Keratinocyte (primary cell): ENCODE measurements around the gene TAOK3. TPM values are rescaled to one million over a fixed set of nuclear protein-coding genes. Genes with fewer than 3 reads are reported as not detected.

Experiments
- DNase-seq: peaks from one replicate; pipeline ENCODE4 v3.0.0-alpha.2; 2011; ENCODE audit warnings: low read depth, missing footprints, low spot score
- FAIRE-seq: peaks from 2 replicates; lab custom pipeline; 2011; peaks lifted over from hg19 to GRCh38; lab: Jason Lieb, UNC
- H2AFZ ChIP-seq: 2 replicates; pipeline ENCODE4 v1.6.0; 2012; ENCODE audit warnings: low read length, control low read depth, inconsistent platforms; ENCODE audit not compliant: control insufficient read depth
- H3K27ac ChIP-seq: 2 replicates; pipeline ENCODE4 v1.5.1; 2011; ENCODE audit warnings: low read length; ENCODE audit not compliant: control insufficient read depth, insufficient read depth
- H3K27me3 ChIP-seq: 3 replicates; pipeline ENCODE4 v1.6.0; 2011; ENCODE audit warnings: low read length; ENCODE audit not compliant: control insufficient read depth, insufficient read depth; ENCODE audit errors: extremely low read depth
- H3K36me3 ChIP-seq, 2 experiments: 2 replicates in 1 of 2; 3 replicates in 1 of 2; pipeline ENCODE4 v1.5.1; 2011; ENCODE audit warnings: low read length in 2 of 2, mild to moderate bottlenecking in 1 of 2; ENCODE audit not compliant: control insufficient read depth in 2 of 2, insufficient read depth in 2 of 2; ENCODE audit errors: extremely low read depth in 1 of 2
- H3K4me1 ChIP-seq: 3 replicates; pipeline ENCODE4 v1.5.1; 2011; ENCODE audit warnings: low read length; ENCODE audit not compliant: control insufficient read depth, insufficient read depth; ENCODE audit errors: extremely low read depth
- H3K4me2 ChIP-seq: 3 replicates; pipeline ENCODE4 v1.6.0; 2011; ENCODE audit warnings: low read depth, low read length; ENCODE audit not compliant: control insufficient read depth, insufficient read depth; ENCODE audit errors: extremely low read depth
- H3K4me3 ChIP-seq, 3 experiments: fragments of 200-600 bp in 1 of 3; sonication (generic) in 1 of 3; 2 replicates in 2 of 3; 3 replicates in 1 of 3; pipeline ENCODE4 v1.5.1; 2011 to 2016; ENCODE audit warnings: low read length in 3 of 3, mild to moderate bottlenecking in 3 of 3, control low read depth in 2 of 3, inconsistent platforms in 1 of 3, low read depth in 1 of 3, mixed read lengths in 1 of 3, mixed run types in 1 of 3, moderate library complexity in 1 of 3; ENCODE audit not compliant: control insufficient read depth in 2 of 3, insufficient read depth in 2 of 3; ENCODE audit errors: extremely low read depth in 1 of 3
- H3K79me2 ChIP-seq: 2 replicates; pipeline ENCODE4 v1.6.0; 2012; ENCODE audit warnings: low read length; ENCODE audit not compliant: control insufficient read depth, insufficient read depth
- H3K9ac ChIP-seq: 3 replicates; pipeline ENCODE4 v1.6.0; 2011; ENCODE audit warnings: low read length; ENCODE audit not compliant: control insufficient read depth, insufficient read depth; ENCODE audit errors: extremely low read depth
- H3K9me1 ChIP-seq: 3 replicates; pipeline ENCODE4 v1.6.0; 2011; ENCODE audit warnings: low read length; ENCODE audit not compliant: control insufficient read depth, insufficient read depth; ENCODE audit errors: extremely low read depth
- H3K9me3 ChIP-seq: 2 replicates; pipeline ENCODE4 v1.5.1; 2012; ENCODE audit warnings: low read depth, low read length; ENCODE audit not compliant: control insufficient read depth
- H4K20me1 ChIP-seq: 3 replicates; pipeline ENCODE4 v1.6.0; 2011; ENCODE audit warnings: low read length; ENCODE audit not compliant: control insufficient read depth, insufficient read depth; ENCODE audit errors: extremely low read depth
- EZH2 ChIP-seq: IDR thresholded peaks from one replicate; pipeline ENCODE4 v1.6.1; 2012; ENCODE audit warnings: inconsistent platforms, mild to moderate bottlenecking, low read length, moderate library complexity
- dilution Hi-C: fragments of 300-500 bp; cut with MboI; formaldehyde crosslinking; loops from one replicate; pipeline ENCODE4 v1.7.0; 2020; ENCODE audit warnings: low sequenced_read_pairs; ENCODE audit not compliant: extremely low pct_ligation_motif_present
- polyA plus RNA-seq, 5 experiments: library from polyadenylated mRNA; depleted of rRNA in 3 of 5; stranded (reverse) in 3 of 5; stranded (forward) in 1 of 5; unstranded in 1 of 5; fragments of >200 nt; gene quantifications; 1 replicate in 1 of 5; 2 replicates in 3 of 5; 3 replicates in 1 of 5; pipeline versions ENCODE4 v1.2.1 to v1.2.3, GENCODE V29; 2011 to 2012; ENCODE audit warnings: missing spikeins in 2 of 5, low read depth in 1 of 5, low replicate concordance in 1 of 5
- TF ChIP-seq, protein P1 (sequence below), 3 experiments: IDR thresholded peaks in 1 of 3; conservative IDR thresholded peaks in 1 of 3; optimal IDR thresholded peaks in 1 of 3; 2 replicates in 2 of 3; 3 replicates in 1 of 3; pipeline versions ENCODE3 to v1.5.1; 2011; ENCODE audit warnings: low read length in 3 of 3, mild to moderate bottlenecking in 3 of 3, moderate library complexity in 2 of 3, control low read depth in 1 of 3, inconsistent platforms in 1 of 3; ENCODE audit not compliant: insufficient read depth in 2 of 3; ENCODE audit errors: extremely low read depth in 1 of 3

Gene TAOK3
- polyA plus RNA-seq, 1 donor (not counting 4 experiments of a cell fraction or from before 2014, with no cell fraction given): 35.0 TPM

DNA sequence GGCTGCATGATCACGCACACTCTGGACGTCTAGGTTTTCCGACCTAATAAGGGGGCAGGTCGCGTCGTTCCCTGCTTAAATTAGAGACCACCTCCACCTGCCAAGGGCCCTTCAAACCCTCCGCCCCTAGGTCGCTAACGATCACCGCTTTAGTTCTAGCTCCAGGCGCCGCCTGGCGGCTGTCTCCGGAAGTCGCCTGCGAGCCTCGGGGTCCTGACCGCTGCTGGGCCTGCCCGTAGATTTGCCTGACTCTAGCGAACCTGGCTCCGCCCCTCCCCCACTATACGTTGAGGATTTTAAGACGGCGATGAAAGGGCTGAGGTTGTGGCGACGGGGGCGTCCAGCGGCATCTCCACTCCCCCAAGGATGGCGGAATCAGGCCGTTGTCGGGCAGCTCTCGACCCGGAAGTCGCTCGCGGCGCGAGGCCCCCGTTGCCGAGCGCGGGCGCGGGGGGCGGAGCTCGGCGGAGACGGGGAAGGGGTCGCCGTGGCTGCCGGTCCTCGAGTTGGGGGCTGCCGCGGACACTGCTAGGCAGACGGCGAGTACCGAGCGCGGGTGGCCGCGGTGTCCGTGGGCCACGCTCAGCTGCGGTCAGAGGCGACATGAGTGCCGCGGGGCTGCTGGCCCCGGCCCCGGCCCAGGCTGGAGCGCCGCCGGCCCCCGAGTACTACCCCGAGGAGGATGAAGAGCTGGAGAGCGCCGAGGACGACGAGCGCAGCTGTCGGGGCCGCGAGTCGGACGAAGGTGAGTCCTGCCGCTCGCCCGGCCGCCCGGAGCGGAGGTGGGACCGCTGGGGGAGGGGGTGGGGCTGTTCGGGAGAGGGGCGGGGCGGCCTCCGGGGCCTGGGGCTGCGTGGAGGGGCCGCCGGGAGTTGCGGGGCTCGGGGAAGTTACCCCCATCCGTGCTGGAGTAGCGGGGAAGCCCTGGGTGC, 3.6 kb upstream of the TAOK3 start, which contains the start of gene SUDS3:
TSS of gene SUDS3 (plus strand) at position 467 of the 932 bp plus-strand sequence. CDS start at position 604, 137 bp downstream.
- Histone ChIP-seq H3K4me3 (peak within 1 kb of the TSS; percentile 90 to 94 (median 92)), H3K9ac (peak within 1 kb of the TSS; percentile 93), H3K27ac (peak within 1 kb of the TSS; percentile 95), H3K9me1 (no peaks in the 10 kb centered on the region), H3K4me1 (peaks cover 27% of the 10 kb centered on the region), H3K27me3 (no peaks in the 10 kb centered on the region), H2AFZ (peak within 1 kb of the TSS; percentile 95), H3K9me3 (no peaks in the 10 kb centered on the region), H4K20me1 (peaks cover 3% of the 10 kb centered on the region), H3K79me2 (peaks cover 48% of the 10 kb centered on the region), H3K4me2 (peak within 1 kb of the TSS; percentile 98), H3K36me3 (peaks cover 0 to 6% of the 10 kb centered on the region in 2 experiments)
- no peak for DNase-seq
- no peak for FAIRE-seq
- TF ChIP-seq, protein P1, sequence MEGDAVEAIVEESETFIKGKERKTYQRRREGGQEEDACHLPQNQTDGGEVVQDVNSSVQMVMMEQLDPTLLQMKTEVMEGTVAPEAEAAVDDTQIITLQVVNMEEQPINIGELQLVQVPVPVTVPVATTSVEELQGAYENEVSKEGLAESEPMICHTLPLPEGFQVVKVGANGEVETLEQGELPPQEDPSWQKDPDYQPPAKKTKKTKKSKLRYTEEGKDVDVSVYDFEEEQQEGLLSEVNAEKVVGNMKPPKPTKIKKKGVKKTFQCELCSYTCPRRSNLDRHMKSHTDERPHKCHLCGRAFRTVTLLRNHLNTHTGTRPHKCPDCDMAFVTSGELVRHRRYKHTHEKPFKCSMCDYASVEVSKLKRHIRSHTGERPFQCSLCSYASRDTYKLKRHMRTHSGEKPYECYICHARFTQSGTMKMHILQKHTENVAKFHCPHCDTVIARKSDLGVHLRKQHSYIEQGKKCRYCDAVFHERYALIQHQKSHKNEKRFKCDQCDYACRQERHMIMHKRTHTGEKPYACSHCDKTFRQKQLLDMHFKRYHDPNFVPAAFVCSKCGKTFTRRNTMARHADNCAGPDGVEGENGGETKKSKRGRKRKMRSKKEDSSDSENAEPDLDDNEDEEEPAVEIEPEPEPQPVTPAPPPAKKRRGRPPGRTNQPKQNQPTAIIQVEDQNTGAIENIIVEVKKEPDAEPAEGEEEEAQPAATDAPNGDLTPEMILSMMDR (optimal IDR thresholded peaks at IDR 0.05 in 1 of 3, IDR thresholded peaks at IDR 0.05 in 1 of 3, conservative IDR thresholded peaks at IDR 0.05 in 1 of 3; ENCODE audit: extremely low read depth in 1 of 3, insufficient read depth in 2 of 3, low read length in 3 of 3): peak; percentile 89 to 96 (median 94)
- TF ChIP-seq EZH2: no peak
- dilution Hi-C loops: no loop called here

DNA sequence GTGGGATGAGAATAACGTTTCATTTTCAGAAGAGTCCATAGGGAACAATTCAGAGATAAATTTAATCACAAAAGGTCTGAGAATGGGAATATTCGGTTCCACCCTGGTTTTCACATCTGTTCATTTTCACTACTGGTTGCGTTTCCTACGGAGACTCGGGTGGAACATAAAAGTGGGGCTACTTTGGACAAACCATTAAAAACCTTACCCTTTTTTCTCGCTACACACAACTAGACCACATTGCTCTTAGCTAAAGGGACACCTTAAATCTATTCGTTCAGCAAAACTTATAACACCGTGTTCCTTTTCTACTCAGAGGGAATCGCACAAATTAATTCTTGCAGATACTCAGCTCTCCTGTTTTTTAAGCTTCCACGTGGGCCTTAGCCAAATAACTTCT, 2.6 kb upstream of the TAOK3 start:
- H4K20me1 ChIP-seq: peaks cover 3% of the 10 kb centered on the region
- peak overlapping the region in 2 of 3 experiments; percentile 0 to 92 for H3K4me3 ChIP-seq
- no peaks in the 10 kb centered on the region for H3K9me3 ChIP-seq
- TF ChIP-seq EZH2: no peak
- TF ChIP-seq, protein P1 (optimal IDR thresholded peaks at IDR 0.05 in 1 of 3, IDR thresholded peaks at IDR 0.05 in 1 of 3, conservative IDR thresholded peaks at IDR 0.05 in 1 of 3; ENCODE audit: extremely low read depth in 1 of 3, insufficient read depth in 2 of 3, low read length in 3 of 3): no peak
- H2AFZ ChIP-seq: peak overlapping the region; percentile 51
- H3K4me2 ChIP-seq: peak overlapping the region; percentile 49
- no peak for FAIRE-seq
- H3K27ac ChIP-seq: peak overlapping the region; percentile 13
- no peak for DNase-seq
- peak overlapping the region; percentile 29 for H3K9ac ChIP-seq
- no peaks in the 10 kb centered on the region for H3K27me3 ChIP-seq
- H3K79me2 ChIP-seq: peaks cover 58% of the 10 kb centered on the region
- dilution Hi-C loops: no loop called here
- H3K9me1 ChIP-seq: no peaks in the 10 kb centered on the region
- peaks cover 0 to 6% of the 10 kb centered on the region in 2 experiments for H3K36me3 ChIP-seq
- H3K4me1 ChIP-seq: peaks cover 31% of the 10 kb centered on the region
